ENCODE data around the gene AKT1S1.

- TF ChIP-seq CTCF (IDR thresholded peaks at IDR 0.05; ENCODE audit: poor library complexity) (no peak), EZH2phosphoT487 (IDR thresholded peaks at IDR 0.05; ENCODE audit: low read depth, severe bottlenecking, unreplicated experiment) (no peak), EZH2 (IDR thresholded peaks at IDR 0.05; ENCODE audit: borderline replicate concordance) (no peak)
Measured at GRCh38 chr19:49891393-49891792, 14.2 kb upstream of the AKT1S1 start.
